ENCODE data around the gene CPAMD8.
"Not testable (repeated sequence)": the region's sequence is repeated elsewhere in the genome, so short reads cannot be mapped to it uniquely, and the experiment has no call there.

CPAMD8 gene

DNA sequence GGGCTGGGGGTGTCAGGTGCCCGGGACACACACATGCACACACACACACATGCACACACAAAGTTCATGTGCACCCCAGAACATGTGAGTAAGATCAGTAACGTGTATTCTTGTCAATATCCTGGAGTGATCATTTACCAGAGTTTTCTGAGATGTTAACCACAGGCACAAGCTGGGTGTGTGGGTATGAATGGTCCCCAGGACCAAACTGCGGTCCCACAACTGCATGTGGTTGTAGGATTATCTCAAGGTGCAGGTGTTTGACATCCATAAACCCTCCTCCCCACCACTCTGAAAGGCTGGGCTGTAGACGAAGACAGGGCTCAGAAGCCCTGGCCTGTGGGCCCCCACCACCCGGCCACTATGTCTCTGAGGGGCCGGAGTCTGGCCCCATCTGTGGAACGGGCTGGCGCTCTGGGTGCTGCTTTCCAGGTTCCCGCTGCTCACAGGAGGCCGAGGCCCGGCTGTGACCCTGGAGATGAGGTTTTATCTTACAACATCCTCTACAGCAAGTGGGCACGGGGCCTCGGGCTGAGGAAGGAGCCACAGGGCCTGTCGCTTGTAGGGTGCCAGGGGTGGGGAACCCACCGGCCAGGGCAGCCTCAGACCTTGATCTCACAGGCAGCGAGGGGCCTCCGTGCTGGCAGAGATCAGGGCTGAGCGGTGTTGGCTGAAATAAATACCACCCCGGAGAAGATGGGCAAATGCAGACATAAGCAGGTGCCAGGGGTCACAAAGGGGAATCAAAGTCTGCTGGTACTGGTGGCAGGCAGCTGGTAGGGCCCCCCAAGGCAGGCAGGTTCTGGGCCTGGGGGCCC lies 133.5 kb downstream of the CPAMD8 start:
- no peak for DNase-seq (ENCODE audit: low read depth)

DNA sequence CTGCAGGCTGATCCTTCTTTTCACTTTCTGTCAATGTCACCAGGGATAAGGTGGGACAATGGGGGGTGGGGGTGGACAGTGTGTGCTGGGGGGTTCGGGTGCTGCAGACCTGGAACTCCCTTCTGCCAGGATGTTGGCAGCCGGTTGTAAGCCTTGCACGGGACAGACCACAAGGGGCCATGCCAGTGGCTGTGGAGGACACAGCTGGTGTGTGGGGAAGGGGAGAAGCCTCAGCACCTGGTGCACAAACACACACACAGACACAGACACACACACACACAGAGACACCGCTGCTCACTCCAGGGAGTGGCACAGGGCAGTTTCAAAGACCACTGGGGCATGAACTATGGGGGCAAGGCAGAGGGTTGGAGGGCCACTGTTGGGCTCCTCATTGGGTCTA lies 134.2 kb downstream of the CPAMD8 start:
- no peak for DNase-seq (ENCODE audit: low read depth)

DNA sequence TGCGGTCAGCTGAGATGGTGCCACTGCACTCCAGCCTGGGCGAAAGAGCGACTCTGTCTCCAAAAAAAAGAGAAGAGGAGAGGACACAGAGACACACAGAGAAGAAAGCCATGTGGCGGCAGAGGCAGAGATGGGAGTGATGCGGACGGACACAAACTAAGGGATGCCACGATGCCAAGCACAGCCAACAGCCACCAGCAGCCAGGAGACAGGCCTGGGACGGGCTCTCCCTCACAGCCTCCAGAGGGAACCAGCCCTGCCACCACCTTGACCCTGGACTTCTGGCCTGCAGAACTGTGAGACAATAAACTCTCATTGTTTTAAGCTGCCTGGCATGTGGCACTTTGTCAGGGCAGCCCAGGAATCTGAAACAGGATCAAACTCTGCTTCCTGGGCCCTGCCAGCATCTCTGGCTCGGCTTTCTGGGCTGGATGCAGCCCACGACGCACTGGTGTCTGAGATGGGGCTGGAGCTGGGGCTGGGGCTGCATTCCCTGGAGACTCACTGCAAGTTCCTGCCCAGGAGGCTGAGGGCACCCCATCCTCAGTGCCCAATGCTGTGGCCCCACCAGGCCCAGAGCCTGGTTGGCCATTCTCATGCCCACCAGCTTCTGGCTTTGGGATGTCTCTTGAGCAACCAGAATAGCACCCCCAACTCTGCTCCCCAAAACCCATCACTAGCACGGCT lies 134.8 kb downstream of the CPAMD8 start:
- DNase-seq (ENCODE audit: low read depth), result no peak

DNA sequence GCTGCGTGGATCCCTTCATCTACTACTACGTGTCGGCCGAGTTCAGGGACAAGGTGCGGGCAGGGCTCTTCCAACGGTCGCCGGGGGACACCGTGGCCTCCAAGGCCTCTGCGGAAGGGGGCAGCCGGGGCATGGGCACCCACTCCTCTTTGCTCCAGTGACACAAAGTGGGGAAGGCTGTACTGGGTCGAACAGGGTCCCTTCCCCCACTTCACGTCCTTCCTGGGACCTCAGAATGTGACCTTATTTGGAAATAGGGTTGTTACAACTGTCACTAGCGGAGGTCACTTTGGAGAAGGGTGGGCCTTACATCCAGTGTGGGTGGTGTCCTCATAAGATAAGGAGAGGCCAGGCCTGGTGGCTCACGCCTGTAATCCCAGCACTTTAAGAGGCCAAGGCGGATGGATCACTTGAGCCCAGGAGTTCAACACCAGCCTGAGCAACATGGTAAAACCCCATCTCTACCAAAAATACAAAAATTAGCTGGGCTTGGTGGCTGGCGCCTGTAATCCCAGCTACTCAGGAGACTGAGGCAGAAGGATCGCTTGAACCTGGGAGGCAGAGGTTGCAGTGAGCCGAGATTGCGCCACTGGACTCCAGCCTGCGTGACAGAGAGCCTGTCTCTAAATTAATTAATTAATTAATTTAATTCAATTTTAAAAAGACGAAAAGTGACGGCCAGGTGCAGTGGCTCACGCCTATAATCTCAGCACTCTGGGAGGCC lies 136.0 kb downstream of the CPAMD8 start:
- DNase-seq (ENCODE audit: low read depth), result no peak

DNA sequence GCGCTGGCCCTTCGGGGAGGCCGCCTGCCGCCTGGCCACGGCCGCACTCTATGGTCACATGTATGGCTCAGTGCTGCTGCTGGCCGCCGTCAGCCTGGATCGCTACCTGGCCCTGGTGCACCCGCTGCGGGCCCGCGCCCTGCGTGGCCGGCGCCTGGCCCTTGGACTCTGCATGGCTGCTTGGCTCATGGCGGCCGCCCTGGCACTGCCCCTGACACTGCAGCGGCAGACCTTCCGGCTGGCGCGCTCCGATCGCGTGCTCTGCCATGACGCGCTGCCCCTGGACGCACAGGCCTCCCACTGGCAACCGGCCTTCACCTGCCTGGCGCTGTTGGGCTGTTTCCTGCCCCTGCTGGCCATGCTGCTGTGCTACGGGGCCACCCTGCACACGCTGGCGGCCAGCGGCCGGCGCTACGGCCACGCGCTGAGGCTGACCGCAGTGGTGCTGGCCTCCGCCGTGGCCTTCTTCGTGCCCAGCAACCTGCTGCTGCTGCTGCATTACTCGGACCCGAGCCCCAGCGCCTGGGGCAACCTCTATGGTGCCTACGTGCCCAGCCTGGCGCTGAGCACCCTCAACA lies 136.6 kb downstream of the CPAMD8 start:
- DNase-seq (ENCODE audit: low read depth), result no peak

DNA sequence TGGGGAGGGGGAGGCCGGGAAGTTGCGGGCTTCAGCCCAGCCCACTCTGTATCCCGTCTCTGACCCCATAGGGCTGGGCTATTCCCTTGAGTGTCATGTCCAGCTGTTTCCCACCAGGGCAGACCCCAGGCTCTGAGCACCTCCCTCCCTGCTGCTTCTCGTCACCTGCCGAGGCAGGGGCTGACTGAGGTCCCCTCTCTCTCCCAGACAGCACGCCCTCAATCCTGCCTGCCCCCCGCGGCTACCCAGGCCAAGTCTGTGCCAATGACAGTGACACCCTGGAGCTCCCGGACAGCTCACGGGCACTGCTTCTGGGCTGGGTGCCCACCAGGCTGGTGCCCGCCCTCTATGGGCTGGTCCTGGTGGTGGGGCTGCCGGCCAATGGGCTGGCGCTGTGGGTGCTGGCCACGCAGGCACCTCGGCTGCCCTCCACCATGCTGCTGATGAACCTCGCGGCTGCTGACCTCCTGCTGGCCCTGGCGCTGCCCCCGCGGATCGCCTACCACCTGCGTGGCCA lies 137.2 kb downstream of the CPAMD8 start:
- no peak for DNase-seq (ENCODE audit: low read depth)

DNA sequence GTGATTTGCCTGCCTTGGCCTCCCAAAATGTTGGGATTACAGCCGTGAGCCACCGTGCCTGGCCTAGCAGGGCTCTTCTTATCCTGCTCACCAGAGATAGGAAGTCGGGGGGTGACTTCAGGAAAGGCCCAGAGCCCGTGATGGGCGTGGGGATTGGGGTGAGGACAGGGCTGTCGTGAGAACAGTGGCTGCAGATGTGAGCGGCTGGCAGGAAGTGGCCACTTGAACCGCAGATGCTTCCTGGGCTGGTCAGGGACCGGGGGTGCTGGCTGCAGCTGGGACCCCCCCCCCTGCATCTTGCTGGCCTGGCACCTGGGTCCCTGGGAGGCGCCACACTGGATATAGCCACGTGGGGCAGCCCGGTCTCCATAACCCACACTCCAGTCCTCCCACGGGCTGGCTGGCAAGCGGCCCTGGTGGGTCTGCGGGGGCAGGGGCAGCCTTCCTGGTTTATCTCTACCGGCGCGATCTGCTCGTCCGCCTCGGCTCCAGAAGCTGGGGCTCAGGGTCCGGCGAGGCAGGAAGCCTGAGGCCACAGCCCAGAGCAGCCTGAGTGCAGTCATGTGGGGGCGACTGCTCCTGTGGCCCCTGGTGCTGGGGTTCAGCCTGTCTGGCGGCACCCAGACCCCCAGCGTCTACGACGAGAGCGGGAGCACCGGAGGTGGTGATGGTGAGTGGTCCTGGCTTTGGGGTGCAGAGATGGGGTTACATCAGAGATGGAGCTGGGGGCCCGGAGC lies 137.8 kb downstream of the CPAMD8 start, which contains the start of gene F2RL3:
Gene F2RL3, plus strand, starts transcription at position 371 of the 737 bp plus-strand sequence. Its CDS starts 191 bp downstream, at position 562.
- no peak for DNase-seq (ENCODE audit: low read depth)

DNA sequence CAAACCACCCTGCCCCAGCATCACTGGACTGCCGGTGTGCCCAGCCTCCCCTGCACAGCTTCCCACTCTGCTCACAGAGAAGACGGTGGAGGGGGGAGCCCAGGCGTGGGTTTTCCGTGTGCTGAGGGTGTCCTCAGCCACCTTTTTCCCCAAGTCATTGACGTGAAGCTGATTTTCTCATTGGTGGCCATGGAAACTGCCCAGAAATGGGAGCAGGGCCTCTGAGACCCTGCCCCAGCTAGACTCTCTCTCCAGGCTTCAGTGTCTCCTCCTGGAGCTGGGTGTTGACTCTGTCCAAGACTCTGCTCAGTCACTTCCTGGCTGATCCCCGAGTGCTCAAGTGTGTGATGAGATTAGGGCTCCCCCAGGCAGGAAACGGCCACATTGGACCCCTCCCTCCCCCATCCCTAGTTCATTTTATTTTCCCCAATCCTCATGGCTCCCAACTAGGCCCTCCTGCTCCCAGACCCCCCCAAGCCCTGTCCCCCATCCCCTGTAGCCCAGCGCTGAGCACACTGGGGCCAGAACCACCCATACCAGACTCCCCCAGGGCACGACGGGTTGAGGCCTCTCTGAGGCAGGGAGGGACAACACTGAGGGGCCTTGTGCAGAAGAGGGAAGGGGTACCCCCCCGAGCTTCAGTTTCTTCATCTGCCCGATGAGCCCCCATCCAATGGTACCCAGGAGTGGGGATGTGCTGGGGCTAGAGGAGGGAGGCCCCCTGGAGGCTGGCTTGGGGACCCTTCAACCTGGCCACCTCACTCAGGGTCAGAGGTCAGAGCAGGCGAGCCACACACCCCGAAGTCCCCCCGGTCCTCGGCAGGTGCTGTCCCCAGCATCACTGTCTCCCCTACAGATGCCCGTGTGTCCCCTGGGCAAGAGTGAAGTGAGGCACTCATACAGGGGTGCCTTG lies 139.0 kb downstream of the CPAMD8 start:
- no peak for DNase-seq (ENCODE audit: low read depth)

DNA sequence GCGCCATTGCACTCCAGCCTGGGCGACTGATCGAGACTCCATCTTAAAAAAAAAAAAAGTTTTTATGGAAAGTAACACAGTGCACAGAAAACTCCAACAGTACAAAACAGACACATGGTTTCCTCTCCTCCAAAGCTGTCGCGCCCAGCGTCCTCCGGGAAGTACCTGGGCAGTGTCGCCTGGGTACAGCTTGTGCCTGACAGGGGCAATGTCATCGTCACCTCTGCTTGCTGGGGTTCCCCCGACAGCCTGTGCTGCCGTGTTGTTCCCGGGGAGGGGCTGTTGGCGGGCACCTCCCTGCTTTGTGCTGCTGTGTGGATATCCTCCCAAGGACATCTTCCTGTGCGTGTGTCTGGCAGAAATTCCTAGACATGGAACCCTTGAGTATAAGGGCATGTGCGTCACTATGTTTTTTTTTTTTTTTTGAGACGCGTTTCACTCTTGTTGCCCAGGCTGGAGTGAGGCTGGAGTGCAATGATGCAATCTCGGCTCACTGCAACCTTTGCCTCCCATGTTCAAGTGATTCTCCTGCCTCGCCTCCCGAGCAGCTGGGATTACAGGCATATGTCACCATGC lies 140.2 kb downstream of the CPAMD8 start:
- DNase-seq (ENCODE audit: low read depth), result no peak

DNA sequence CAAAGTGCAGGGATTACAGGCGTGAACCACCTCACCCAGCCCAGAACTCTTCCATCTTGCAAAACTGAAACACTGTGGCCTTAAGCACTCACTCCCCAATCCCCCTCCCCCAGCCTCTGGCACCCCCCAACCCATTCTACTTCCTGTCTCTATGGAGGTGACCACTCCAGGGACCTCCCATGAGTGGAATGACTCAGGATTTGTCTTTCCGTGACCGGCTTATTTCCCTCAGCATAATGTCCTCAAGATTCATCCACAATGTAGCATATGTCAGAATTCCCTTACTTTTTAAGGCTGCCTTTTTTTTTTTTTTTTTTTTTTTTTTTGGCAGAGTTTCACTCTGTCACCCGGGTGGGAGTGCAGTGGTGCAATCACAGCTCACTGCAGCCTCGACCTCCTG lies 141.4 kb downstream of the CPAMD8 start:
- DNase-seq (ENCODE audit: low read depth), result no peak

DNA sequence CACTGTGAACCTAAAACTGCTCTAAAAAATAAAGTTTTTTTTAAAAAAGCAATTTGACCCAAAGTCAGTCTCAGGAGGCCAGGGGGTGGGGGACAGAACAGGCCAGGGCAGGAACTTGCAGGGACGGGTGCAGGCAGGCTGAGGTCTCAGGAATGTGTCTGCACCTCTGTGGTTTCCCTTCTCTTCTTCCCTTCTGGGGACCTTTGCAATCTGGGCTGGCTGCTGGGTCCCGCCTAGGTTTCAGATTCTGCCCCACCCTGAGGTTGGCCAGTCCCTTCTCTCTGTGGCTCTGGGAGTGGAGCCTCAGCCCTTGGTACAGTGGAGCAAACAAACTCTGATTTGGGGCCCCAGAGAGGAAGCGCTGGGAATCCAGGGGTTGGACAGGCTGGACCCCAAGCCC lies 143.1 kb downstream of the CPAMD8 start:
- no peak for DNase-seq (ENCODE audit: low read depth)

DNA sequence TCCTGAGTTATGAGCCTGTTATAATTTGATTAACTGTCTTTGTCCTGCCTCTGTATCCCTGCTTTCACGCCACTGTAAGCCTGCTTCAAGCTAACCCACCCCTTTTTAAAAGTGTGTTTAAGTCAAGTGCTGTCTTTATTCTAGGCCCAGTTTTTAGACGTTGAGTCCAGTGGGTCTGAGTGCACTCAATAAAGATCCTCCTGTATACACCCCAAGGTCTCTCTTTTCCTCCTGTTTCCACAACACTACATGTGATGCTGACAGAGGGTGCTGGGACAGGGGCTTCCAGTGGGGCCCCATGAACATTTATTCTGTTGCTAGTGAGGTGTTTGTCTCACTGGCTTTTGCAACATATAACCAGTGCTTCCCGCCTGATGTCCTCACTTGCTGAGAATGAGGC lies 144.5 kb downstream of the CPAMD8 start:
- DNase-seq (ENCODE audit: low read depth), result no peak

DNA sequence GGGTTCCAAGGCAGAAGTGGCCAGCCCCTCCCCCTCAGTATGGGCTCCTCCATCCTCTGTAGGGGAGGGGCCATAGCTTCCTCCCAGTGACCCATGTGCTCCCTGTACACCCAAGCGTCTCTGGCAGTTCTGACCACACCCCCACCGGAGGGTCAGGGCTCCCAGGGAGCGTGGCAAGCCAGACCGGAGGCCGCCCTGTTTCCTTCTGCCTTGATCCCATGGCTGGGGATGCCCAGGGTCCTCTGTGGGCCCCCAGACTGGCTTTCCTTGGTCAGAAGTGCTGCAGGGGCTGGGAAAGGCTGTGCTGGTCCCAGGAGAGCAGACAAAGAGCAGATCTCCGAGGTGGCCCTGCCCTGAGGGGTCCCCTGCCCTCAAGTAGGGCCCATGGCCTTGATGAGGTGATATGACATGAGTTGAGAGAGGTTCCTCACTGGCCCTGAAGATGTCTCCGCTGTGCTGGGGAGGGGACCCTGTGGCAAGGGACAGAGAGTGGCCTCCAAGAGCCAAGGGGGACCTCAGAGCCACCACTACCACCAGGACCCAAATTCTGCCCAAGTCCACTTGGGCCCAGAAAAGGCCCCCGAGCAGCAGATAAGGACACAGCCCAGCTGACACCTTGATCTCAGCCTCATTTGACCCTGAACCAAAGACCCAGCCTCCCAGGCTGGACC lies 145.6 kb downstream of the CPAMD8 start:
- no peak for DNase-seq (ENCODE audit: low read depth)

DNA sequence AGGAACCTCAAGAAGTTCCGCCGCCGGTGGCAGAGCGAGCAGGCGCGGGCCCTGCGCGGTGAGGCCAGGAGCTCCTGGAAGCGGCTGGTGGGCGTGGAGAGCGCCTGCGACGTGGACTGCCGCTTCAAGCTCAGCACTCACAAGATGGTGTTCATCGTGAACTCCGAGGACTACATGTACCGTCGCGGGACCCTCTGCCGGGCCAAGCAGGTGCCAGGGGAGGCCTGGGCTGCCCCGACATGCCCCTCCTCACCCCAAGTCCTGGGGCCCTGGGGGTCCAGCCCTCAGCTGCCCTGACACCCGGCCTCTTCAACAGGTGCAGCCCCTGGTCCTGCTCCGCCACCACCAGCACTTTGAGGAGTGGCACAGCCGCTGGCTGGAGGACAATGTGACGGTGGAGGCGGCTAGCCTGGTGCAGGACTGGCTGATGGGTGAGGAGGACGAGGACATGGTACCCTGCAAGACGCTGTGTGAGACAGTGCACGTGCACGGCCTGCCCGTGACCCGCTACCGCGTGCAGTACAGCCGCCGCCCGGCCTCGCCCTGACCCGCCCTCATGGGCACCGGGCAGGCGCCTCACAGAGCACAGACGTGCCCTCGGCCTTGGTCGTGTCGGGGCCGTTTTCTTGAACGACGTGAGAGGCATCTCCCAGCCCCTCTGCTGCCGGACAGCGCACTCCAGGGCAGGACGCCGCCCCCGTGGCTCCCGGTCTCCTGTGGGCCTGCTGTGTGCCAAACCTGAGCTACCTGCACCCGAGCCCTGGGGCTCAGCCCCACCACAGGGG lies 148.2 kb downstream of the CPAMD8 start:
- DNase-seq (ENCODE audit: low read depth), result no peak

DNA sequence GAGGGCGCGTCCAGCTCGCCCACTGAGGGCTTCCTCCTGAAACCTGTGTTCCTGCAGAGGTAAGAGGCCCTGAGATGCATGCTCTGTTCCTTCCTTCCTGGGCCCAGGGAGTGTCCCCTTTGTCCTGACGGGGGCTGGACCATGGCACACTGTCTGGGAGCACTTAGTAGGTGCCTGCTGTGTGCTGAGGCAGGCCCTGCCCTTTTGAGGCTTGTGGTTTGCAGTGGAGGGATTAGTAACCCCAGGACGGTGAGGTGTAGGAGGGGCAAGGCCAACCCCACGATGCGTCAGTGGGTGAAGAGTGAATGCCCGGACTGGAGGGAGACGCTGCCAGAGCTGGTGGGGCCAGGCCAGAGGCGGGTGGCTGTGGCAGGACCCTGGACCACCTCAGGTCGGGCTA lies 149.0 kb downstream of the CPAMD8 start:
- DNase-seq (ENCODE audit: low read depth), result no peak

DNA sequence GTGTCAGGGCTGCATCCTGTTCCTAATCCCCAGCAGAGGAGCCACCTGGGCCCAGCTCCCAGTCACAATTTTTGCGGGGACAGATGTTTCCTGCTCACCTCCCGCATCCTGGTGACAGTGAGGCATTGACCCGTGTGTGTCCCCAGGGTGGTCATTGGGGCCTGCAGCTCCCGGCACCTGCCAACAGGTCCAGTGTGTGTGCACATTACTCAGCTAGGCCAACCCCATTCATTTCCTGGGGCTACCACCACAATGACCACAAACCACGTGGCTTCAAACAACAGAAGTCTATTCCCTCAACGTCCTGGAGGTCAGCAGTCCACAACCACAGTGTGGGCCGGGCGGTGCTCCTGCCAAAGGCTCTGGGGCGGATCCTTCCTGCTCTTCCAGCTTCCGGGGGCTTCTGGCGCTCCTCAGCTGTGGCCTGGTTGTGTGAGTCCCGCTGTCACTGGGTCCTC lies 149.7 kb downstream of the CPAMD8 start:
- no peak for DNase-seq (ENCODE audit: low read depth)

DNA sequence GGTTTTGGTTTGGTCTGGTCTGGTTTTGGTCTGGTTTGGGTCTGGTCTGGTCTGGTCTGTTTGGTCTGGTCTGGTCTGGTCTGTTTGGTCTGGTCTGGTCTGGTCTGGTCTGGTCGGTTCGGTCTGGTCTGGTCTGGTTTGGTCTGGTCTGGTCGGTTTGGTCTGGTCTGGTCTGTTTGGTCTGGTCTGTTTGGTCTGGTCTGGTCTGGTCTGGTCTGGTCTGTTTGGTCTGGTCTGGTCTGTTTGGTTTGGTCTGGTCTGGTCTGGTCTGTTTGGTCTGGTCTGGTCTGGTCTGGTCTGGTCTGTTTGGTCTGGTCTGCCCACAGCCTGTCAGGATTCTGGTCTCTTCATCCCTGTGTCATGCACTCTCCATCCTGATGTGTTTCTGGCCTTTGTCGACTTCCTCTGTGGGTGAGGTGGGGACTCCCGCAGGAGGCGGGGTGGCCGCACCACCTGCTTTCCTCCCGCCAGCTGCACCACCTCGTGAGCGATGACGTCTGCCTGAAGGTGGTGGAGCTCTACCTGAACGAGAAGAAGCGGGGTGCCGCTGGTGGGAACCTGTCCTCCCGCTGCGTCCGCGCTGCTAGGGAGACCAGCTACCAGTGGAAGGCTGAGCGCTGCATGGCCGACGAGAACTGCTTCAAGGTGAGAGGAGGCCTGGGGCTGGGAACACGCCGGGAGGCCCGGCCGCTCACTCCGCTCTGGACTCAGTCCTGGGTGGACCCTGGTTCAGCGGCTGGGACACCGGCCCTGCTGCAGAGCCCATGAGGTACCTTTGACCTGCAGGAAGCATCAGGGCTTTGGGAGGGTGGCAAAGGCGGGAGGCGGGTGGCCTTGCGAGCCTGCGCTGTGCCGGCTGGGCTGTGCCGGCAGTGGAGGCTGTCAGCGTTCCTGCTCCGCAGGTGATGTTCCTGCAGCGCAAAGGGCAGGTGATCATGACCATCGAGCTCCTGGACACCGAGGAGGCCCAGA lies 150.7 kb downstream of the CPAMD8 start:
- DNase-seq (ENCODE audit: low read depth), result no peak

DNA sequence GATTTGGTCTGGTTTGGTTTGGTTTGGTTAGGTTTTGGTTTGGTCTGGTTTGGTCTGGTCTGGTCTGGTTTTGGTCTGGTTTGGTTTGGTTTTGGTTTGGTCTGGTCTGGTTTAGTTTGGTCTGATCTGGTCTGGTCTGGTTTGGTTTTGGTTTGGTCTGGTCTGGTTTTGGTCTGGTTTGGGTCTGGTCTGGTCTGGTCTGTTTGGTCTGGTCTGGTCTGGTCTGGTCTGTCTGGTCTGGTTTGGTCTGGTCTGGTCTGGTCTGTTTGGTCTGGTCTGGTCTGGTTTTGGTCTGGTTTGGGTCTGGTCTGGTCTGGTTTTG lies 151.7 kb downstream of the CPAMD8 start:
- not testable (repeated sequence) for DNase-seq (ENCODE audit: low read depth)

Measured in stimulated activated CD8-positive, alpha-beta memory T cell treated with anti-CD3 and anti-CD28 coated beads, Interleukin-12 subunit alpha, Interleukin-12 subunit beta, amount 100 ng/mL, for 1 hour (primary cell).